IMR-90 (cell line): ENCODE measurements around the gene SHOX. TPM values are rescaled to one million over a fixed set of nuclear protein-coding genes. Genes with fewer than 3 reads are reported as not detected.

Source experiments
- ATAC-seq: fragments of 200-7000 bp; cut with Tn5 transposase; 2 replicates; pipeline ENCODE4 v1.9.1; 2020; ENCODE audit warnings: low read depth, mild to moderate bottlenecking, moderate library complexity
- BruUV-seq: library from RNA; stranded (reverse); fragments of 400-500 nt; replicated peaks from 2 replicates; lab custom pipeline; 2021; lab: Mats Ljungman, UMichigan
- CTCF ChIA-PET: fragments of 300-600 bp; formaldehyde crosslinking; extraction: SDS; loops from one replicate; lab custom pipeline; 2021; ENCODE audit warnings: antibody characterized with exemption; lab: Yijun Ruan, JAX
- POLR2A ChIA-PET: fragments of 300-600 bp; sonication (Branson Sonifier 250); formaldehyde crosslinking; loops from one replicate; lab custom pipeline; 2022; ENCODE audit warnings: antibody characterized with exemption; ENCODE audit not compliant: unreplicated experiment; lab: Charles Lee
- DNase-seq: peaks from one replicate; pipeline ENCODE4 v3.0.0; 2013
- H2AFZ ChIP-seq: replicated peaks from 2 replicates; pipeline ENCODE3; 2013; ENCODE audit warnings: low read length, mild to moderate bottlenecking; ENCODE audit not compliant: poor library complexity
- H2AK5ac ChIP-seq: 2 replicates; pipeline ENCODE4 v1.6.1; 2013; ENCODE audit warnings: low read depth, low read length, inconsistent platforms
- H2AK9ac ChIP-seq: replicated peaks from 2 replicates; pipeline ENCODE3; 2013; ENCODE audit warnings: mild to moderate bottlenecking, low read depth, low read length, moderate library complexity; ENCODE audit not compliant: poor library complexity
- H2BK120ac ChIP-seq: 2 replicates; pipeline ENCODE4 v1.6.1; 2013; ENCODE audit warnings: low read depth, low read length, inconsistent platforms
- H2BK15ac ChIP-seq: 3 replicates; pipeline ENCODE4 v1.6.1; 2013; ENCODE audit warnings: low read depth, low read length, inconsistent platforms
- H2BK20ac ChIP-seq: 2 replicates; pipeline ENCODE4 v1.6.1; 2013; ENCODE audit warnings: low read depth, mild to moderate bottlenecking, inconsistent platforms, low read length, moderate library complexity
- H2BK5ac ChIP-seq: 2 replicates; pipeline ENCODE4 v1.6.1; 2013; ENCODE audit warnings: mild to moderate bottlenecking, low read depth, low read length, inconsistent platforms; ENCODE audit not compliant: poor library complexity, severe bottlenecking
- H3K14ac ChIP-seq: replicated peaks from 2 replicates; pipeline ENCODE4 v1.6.1; 2013; ENCODE audit warnings: low read depth, low read length, inconsistent platforms
- H3K18ac ChIP-seq: 2 replicates; pipeline ENCODE4 v1.6.1; 2013; ENCODE audit warnings: low read depth, low read length, control low read depth
- H3K23ac ChIP-seq: 2 replicates; pipeline ENCODE4 v1.6.1; 2013; ENCODE audit warnings: low read depth, low read length, inconsistent platforms
- H3K27ac ChIP-seq: 2 replicates; pipeline ENCODE4 v1.5.1; 2013; ENCODE audit warnings: mild to moderate bottlenecking, control low read depth, low read length; ENCODE audit not compliant: insufficient read depth
- H3K27me3 ChIP-seq: 2 replicates; pipeline ENCODE4 v1.6.1; 2013; ENCODE audit warnings: low read length; ENCODE audit not compliant: control insufficient read depth, insufficient read depth
- H3K36me3 ChIP-seq: 2 replicates; pipeline ENCODE4 v1.6.1; 2013; ENCODE audit warnings: low read length, mixed read lengths; ENCODE audit not compliant: control insufficient read depth, insufficient read depth
- H3K4ac ChIP-seq: 2 replicates; pipeline ENCODE4 v1.6.1; 2013; ENCODE audit warnings: low read depth, low read length, inconsistent platforms
- H3K4me1 ChIP-seq: 2 replicates; pipeline ENCODE4 v1.6.1; 2013; ENCODE audit warnings: low read length, mixed read lengths; ENCODE audit not compliant: control insufficient read depth, insufficient read depth
- H3K4me2 ChIP-seq: 2 replicates; pipeline ENCODE4 v1.6.1; 2013; ENCODE audit warnings: low read depth, mild to moderate bottlenecking, control low read depth, low read length, moderate library complexity
- H3K4me3 ChIP-seq: 2 replicates; pipeline ENCODE4 v1.5.1; 2013; ENCODE audit warnings: low read depth, mild to moderate bottlenecking, control low read depth, low read length, moderate library complexity; ENCODE audit not compliant: insufficient read depth
- H3K56ac ChIP-seq: 2 replicates; pipeline ENCODE4 v1.6.1; 2013; ENCODE audit warnings: low read length, inconsistent platforms; ENCODE audit not compliant: insufficient read depth; ENCODE audit errors: extremely low read depth
- H3K79me1 ChIP-seq, 2 experiments: 2 replicates each; pipeline ENCODE4 v1.6.1; 2013; ENCODE audit warnings: low read length in 2 of 2, inconsistent platforms in 1 of 2, low read depth in 1 of 2
- H3K9ac ChIP-seq: 2 replicates; pipeline ENCODE4 v1.6.1; 2013; ENCODE audit warnings: low read depth, low read length, control low read depth
- H3K9me1 ChIP-seq: 2 replicates; pipeline ENCODE4 v1.6.1; 2013; ENCODE audit warnings: low read length, inconsistent platforms; ENCODE audit not compliant: insufficient read depth
- H3K9me3 ChIP-seq: 2 replicates; pipeline ENCODE4 v1.6.1; 2013; ENCODE audit warnings: low read length; ENCODE audit not compliant: control insufficient read depth, insufficient read depth
- H4K20me1 ChIP-seq: 2 replicates; pipeline ENCODE4 v1.6.1; 2013; ENCODE audit warnings: low read length, inconsistent platforms; ENCODE audit not compliant: insufficient read depth
- H4K5ac ChIP-seq: 2 replicates; pipeline ENCODE4 v1.6.1; 2013; ENCODE audit warnings: mild to moderate bottlenecking, low read depth, low read length, control low read depth
- H4K8ac ChIP-seq, 2 experiments: 2 replicates each; pipeline ENCODE4 v1.6.1; 2013; ENCODE audit warnings: low read depth in 2 of 2, low read length in 2 of 2, control low read depth in 1 of 2, inconsistent platforms in 1 of 2
- H4K91ac ChIP-seq: 2 replicates; pipeline ENCODE4 v1.6.1; 2013; ENCODE audit warnings: low read depth, low read length, inconsistent platforms; ENCODE audit not compliant: insufficient read depth
- BHLHE40 ChIP-seq: fragments of 150-350 bp; IDR thresholded peaks from 2 replicates; pipeline ENCODE4 v1.6.1; 2016; ENCODE audit warnings: mild to moderate bottlenecking, low read depth, low read length
- CEBPB ChIP-seq: IDR thresholded peaks from 2 replicates; pipeline ENCODE4 v1.6.1; 2012; ENCODE audit warnings: low read depth, low read length, improper control_type of control experiment
- CHD1 ChIP-seq: IDR thresholded peaks from 2 replicates; pipeline ENCODE4 v1.6.1; 2012; ENCODE audit warnings: low read depth, low read length, improper control_type of control experiment
- CTCF ChIP-seq: conservative IDR thresholded peaks from 2 replicates; pipeline ENCODE4 v1.5.1; 2012; ENCODE audit warnings: mild to moderate bottlenecking, low read depth, low read length, improper control_type of control experiment
- ELK1 ChIP-seq: fragments of 150-350 bp; IDR thresholded peaks from 2 replicates; pipeline ENCODE4 v1.6.1; 2016; ENCODE audit warnings: low read depth, mild to moderate bottlenecking, low read length, moderate library complexity, borderline replicate concordance
- FOS ChIP-seq: fragments of 150-350 bp; IDR thresholded peaks from 2 replicates; pipeline ENCODE4 v1.6.1; 2016; ENCODE audit warnings: low read depth, low read length
- MAFK ChIP-seq: IDR thresholded peaks from 2 replicates; pipeline ENCODE4 v1.6.1; 2012; ENCODE audit warnings: low read depth, low read length, improper control_type of control experiment
- MAZ ChIP-seq: IDR thresholded peaks from 2 replicates; pipeline ENCODE4 v1.6.1; 2012; ENCODE audit warnings: low read depth, mild to moderate bottlenecking, low read length, improper control_type of control experiment, moderate library complexity, borderline replicate concordance
- NFE2L2 ChIP-seq: fragments of 150-350 bp; IDR thresholded peaks from 2 replicates; pipeline ENCODE4 v1.6.1; 2016; ENCODE audit warnings: low read depth, mild to moderate bottlenecking, low read length
- POLR2A ChIP-seq: IDR thresholded peaks from 2 replicates; pipeline ENCODE4 v1.6.1; 2012; ENCODE audit warnings: mild to moderate bottlenecking, low read depth, low read length
- RAD21 ChIP-seq: IDR thresholded peaks from 2 replicates; pipeline ENCODE4 v1.6.1; 2012; ENCODE audit warnings: low read length, improper control_type of control experiment
- RCOR1 ChIP-seq: IDR thresholded peaks from 2 replicates; pipeline ENCODE4 v1.6.1; 2012; ENCODE audit warnings: mild to moderate bottlenecking, low read length, improper control_type of control experiment; ENCODE audit not compliant: insufficient replicate concordance
- RFX5 ChIP-seq: IDR thresholded peaks from 2 replicates; pipeline ENCODE4 v1.8.0; 2012; ENCODE audit warnings: low read depth, mild to moderate bottlenecking, low read length, moderate library complexity
- SMC3 ChIP-seq: fragments of 150-350 bp; IDR thresholded peaks from 2 replicates; pipeline ENCODE4 v1.6.1; 2016; ENCODE audit warnings: low read depth, mild to moderate bottlenecking, antibody characterized with exemption, low read length, moderate library complexity
- USF2 ChIP-seq: fragments of 150-350 bp; IDR thresholded peaks from 2 replicates; pipeline ENCODE4 v1.6.1; 2017; ENCODE audit warnings: mild to moderate bottlenecking, antibody characterized with exemption, low read length, low read depth
- WGBS, 2 experiments: methylation state at CpG; one replicate each; pipeline versions ENCODE4 v1.1.5 to v1.1.7; 2013; ENCODE audit warnings: missing lambda C conversion rate in 2 of 2; ENCODE audit not compliant: insufficient read length in 1 of 2; ENCODE audit errors: extremely low coverage in 2 of 2; 5-methylcytosine and 5-hydroxymethylcytosine counted together
- dilution Hi-C: fragments of 300-500 bp; cut with HindIII; formaldehyde crosslinking; loops from one replicate; pipeline ENCODE4 v1.14.3; 2018; ENCODE audit warnings: low sequenced_read_pairs; ENCODE audit not compliant: unreplicated experiment
- in situ Hi-C: fragments of 300-500 bp; cut with MboI; formaldehyde crosslinking; loops from 3 replicates; pipeline ENCODE4 v1.14.3; 2019; ENCODE audit warnings: low sequenced_read_pairs, inconsistent platforms, mixed read lengths
- intact Hi-C: fragments of 100-400 bp; cut with micrococcal nuclease; formaldehyde crosslinking; loops from 2 replicates; pipeline ENCODE4 v1.10.0; 2022
- polyA plus RNA-seq, 3 experiments: library from polyadenylated mRNA; depleted of rRNA; stranded (reverse); fragments of >200 nt; gene quantifications; 2 replicates each; pipeline ENCODE4 v1.2.3, GENCODE V29; 2012; ENCODE audit warnings: low replicate concordance in 1 of 3
- total RNA-seq: library from RNA; depleted of rRNA; stranded (reverse); fragments of >200 nt; gene quantifications from 2 replicates; pipeline ENCODE4 v1.2.3, GENCODE V29; 2012

Gene SHOX
- total and polyA plus RNA-seq, 2 of the 4 experiments (the other 2 are of a cell fraction), result not detected

- Histone ChIP-seq H3K9me3 (peaks cover 19% of the 10 kb centered on the region), H3K27me3 (no peaks in the 10 kb centered on the region), H2BK120ac (no peak overlapping the region), H2AK5ac (no peak overlapping the region), H2BK5ac (no peak overlapping the region), H4K8ac (no peak overlapping the region), H3K14ac (no peak overlapping the region), H3K79me1 (no peaks in the 10 kb centered on the region), H3K9ac (no peak overlapping the region), H3K23ac (no peak overlapping the region), H4K20me1 (no peaks in the 10 kb centered on the region), H3K56ac (no peak overlapping the region), H3K18ac (no peak overlapping the region), H3K27ac (no peak overlapping the region), H3K4me2 (no peak overlapping the region), H4K91ac (no peak overlapping the region), H2AK9ac (no peak overlapping the region), H2AFZ (no peak overlapping the region), H2BK15ac (no peak overlapping the region), H3K4ac (no peak overlapping the region), H3K9me1 (no peaks in the 10 kb centered on the region), H3K4me1 (no peaks in the 10 kb centered on the region), H3K4me3 (no peak overlapping the region), H2BK20ac (no peak overlapping the region), H3K36me3 (no peaks in the 10 kb centered on the region), H4K5ac (no peak overlapping the region)
- ChIA-PET POLR2A (no interaction called here), CTCF (no interaction called here)
- no CpG with 5 or more reads among the region's 18 CpGs for WGBS, 2 experiments
- in situ Hi-C loops (no loop called here), dilution Hi-C loops (no loop called here), intact Hi-C loops (no loop called here)
- BruUV-seq, result no TSS peak
- no peak for DNase-seq
- ATAC-seq, result no peak
- TF ChIP-seq NFE2L2 (no peak), CEBPB (no peak), MAFK (no peak), BHLHE40 (no peak), MAZ (no peak), ELK1 (no peak), RFX5 (no peak), CHD1 (no peak), USF2 (no peak), POLR2A (no peak), CTCF (no peak), RAD21 (no peak), SMC3 (no peak), RCOR1 (no peak), FOS (no peak)
Observed at GRCh38 chrX:599837-600715, 30.5 kb upstream of the SHOX start.
